Tibial nerve (tissue), 4 donors: ENCODE data around the gene DMAC1. TPM values are rescaled to one million over a fixed set of nuclear protein-coding genes. Genes with fewer than 3 reads are reported as not detected.

ENCODE experiments used
- DNase-seq, 2 donors: peaks; one replicate each; pipeline ENCODE4 v3.0.0-alpha.2; 2019; ENCODE audit warnings: low spot score in 2 of 2
- H3K27ac ChIP-seq, 4 donors: fragments of 200-600 bp; sonication (generic) in 3 of 4; one replicate each; pipeline ENCODE4 v1.5.1; 2017 to 2019; ENCODE audit warnings: mild to moderate bottlenecking in 1 of 4
- H3K27me3 ChIP-seq, 2 donors: fragments of 200-600 bp; sonication (generic) in 1 of 2; one replicate each; pipeline versions ENCODE4 v1.5.1 to v1.6.0; 2017 to 2019
- H3K36me3 ChIP-seq, 3 donors: fragments of 200-600 bp; sonication (generic); one replicate each; pipeline ENCODE4 v1.5.1; 2018 to 2019
- H3K4me1 ChIP-seq, 4 donors: fragments of 200-600 bp; sonication (generic) in 3 of 4; one replicate each; pipeline ENCODE4 v1.5.1; 2017 to 2019
- H3K4me3 ChIP-seq, 4 donors: fragments of 200-600 bp; sonication (generic) in 3 of 4; one replicate each; pipeline ENCODE4 v1.5.1; 2017 to 2019; ENCODE audit warnings: mild to moderate bottlenecking in 1 of 4, moderate library complexity in 1 of 4
- H3K9me3 ChIP-seq, 4 donors: fragments of 200-600 bp; sonication (generic) in 3 of 4; one replicate each; pipeline ENCODE4 v1.5.1; 2017 to 2019
- CTCF ChIP-seq, 5 experiments: fragments of 200-600 bp in 3 of 5; fragments of 450-650 bp in 2 of 5; sonication (generic) in 3 of 5; IDR thresholded peaks; one replicate each; pipeline ENCODE4 v1.5.1; 2016 to 2019; ENCODE audit warnings: antibody characterized with exemption in 5 of 5, mild to moderate bottlenecking in 3 of 5, moderate library complexity in 2 of 5
- EP300 ChIP-seq, 2 donors: sonication (generic); formaldehyde crosslinking; IDR thresholded peaks; one replicate each; pipeline ENCODE4 v1.6.1; 2017; ENCODE audit warnings: antibody characterized with exemption in 2 of 2, mild to moderate bottlenecking in 1 of 2
- POLR2A ChIP-seq, 2 donors: fragments of 450-650 bp; IDR thresholded peaks; one replicate each; pipeline ENCODE4 v1.6.1; 2017; ENCODE audit warnings: antibody characterized with exemption in 2 of 2, mild to moderate bottlenecking in 2 of 2, moderate library complexity in 2 of 2
- WGBS, 2 donors: methylation state at CpG; one replicate each; pipeline ENCODE4 v1.1.5; 2018; 5-methylcytosine and 5-hydroxymethylcytosine counted together
- total RNA-seq, 4 donors: library from RNA; depleted of rRNA; stranded (reverse); fragments of >200 nt; gene quantifications; one replicate each; pipeline ENCODE4 v1.1.0, GENCODE V29; 2016

DMAC1 gene, protein sequence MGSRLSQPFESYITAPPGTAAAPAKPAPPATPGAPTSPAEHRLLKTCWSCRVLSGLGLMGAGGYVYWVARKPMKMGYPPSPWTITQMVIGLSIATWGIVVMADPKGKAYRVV
- total RNA-seq = 10 to 100 TPM; 15.9 to 18.0 (median 16.8) TPM

- TF ChIP-seq CTCF (IDR thresholded peaks at IDR 0.05) = no peak
- TF ChIP-seq EP300 (IDR thresholded peaks at IDR 0.05) = peak in 1 of 2 donors; percentile 82
- peak in 1 of 2 donors; percentile 38 for TF ChIP-seq POLR2A (IDR thresholded peaks at IDR 0.05)
- peaks cover 0 to 21% (median 0%) of the 10 kb centered on the region in 3 donors for H3K36me3 ChIP-seq
- peak within 1 kb of the TSS; percentile 52 to 86 (median 74) for H3K4me3 ChIP-seq
- no peaks in the 10 kb centered on the region for H3K9me3 ChIP-seq
- peak; percentile 16 to 59 for DNase-seq
- peaks cover 0 to 27% (median 6%) of the 10 kb centered on the region in 4 donors for H3K4me1 ChIP-seq
- 1% methylated on average over 44 to 45 of the region's 46 CpGs for WGBS, 2 donors
- no peaks in the 10 kb centered on the region for H3K27me3 ChIP-seq
- H3K27ac ChIP-seq = peak within 1 kb of the TSS; percentile 62 to 91 (median 82)
Measured at GRCh38 chr9:7799234-7799943, at the start of gene DMAC1. DMAC1 (minus strand) TSS chr9:7799778; CDS start chr9:7799734, 44 bp downstream.

GRCh38 chr9:7849362-7849761 is 49.8 kb upstream of the DMAC1 start:
- no peaks in the 10 kb centered on the region for H3K9me3 ChIP-seq
- H3K36me3 ChIP-seq = no peaks in the 10 kb centered on the region
- H3K4me3 ChIP-seq = no peak overlapping the region
- DNase-seq = no peak
- 81 to 93% methylated on average over 1 of the region's 1 CpG for WGBS, 2 donors
- TF ChIP-seq EP300 (IDR thresholded peaks at IDR 0.05) = no peak
- TF ChIP-seq POLR2A (IDR thresholded peaks at IDR 0.05) = no peak
- H3K27ac ChIP-seq = no peak overlapping the region
- no peaks in the 10 kb centered on the region for H3K4me1 ChIP-seq
- H3K27me3 ChIP-seq = no peaks in the 10 kb centered on the region

- DNase-seq = no peak
- no peak for TF ChIP-seq POLR2A (IDR thresholded peaks at IDR 0.05)
- no peak for TF ChIP-seq CTCF (IDR thresholded peaks at IDR 0.05)
- no peak for TF ChIP-seq EP300 (IDR thresholded peaks at IDR 0.05)
- no peaks in the 10 kb centered on the region for H3K27me3 ChIP-seq
- H3K36me3 ChIP-seq = no peaks in the 10 kb centered on the region
- WGBS, 2 donors = 90 to 93% methylated on average over 4 of the region's 4 CpGs
- no peak overlapping the region for H3K27ac ChIP-seq
- no peaks in the 10 kb centered on the region for H3K4me1 ChIP-seq
- H3K9me3 ChIP-seq = no peaks in the 10 kb centered on the region
- H3K4me3 ChIP-seq = no peak overlapping the region
Measured at GRCh38 chr9:7848498-7848897, 48.9 kb upstream of the DMAC1 start.

- 38 to 48% methylated on average over 3 of the region's 3 CpGs for WGBS, 2 donors
- no peaks in the 10 kb centered on the region for H3K4me1 ChIP-seq
- no peaks in the 10 kb centered on the region for H3K36me3 ChIP-seq
- no peak for TF ChIP-seq POLR2A (IDR thresholded peaks at IDR 0.05)
- peak in 2 of 5 experiments; percentile 19 to 22 for TF ChIP-seq CTCF (IDR thresholded peaks at IDR 0.05)
- no peak for DNase-seq
- H3K27me3 ChIP-seq = no peaks in the 10 kb centered on the region
- no peaks in the 10 kb centered on the region for H3K9me3 ChIP-seq
- H3K27ac ChIP-seq = no peak overlapping the region
- H3K4me3 ChIP-seq = no peak overlapping the region
Measured at GRCh38 chr9:7844242-7844641, 44.7 kb upstream of the DMAC1 start.

GRCh38 chr9:7841831-7842230 is 42.3 kb upstream of the DMAC1 start:
- no peaks in the 10 kb centered on the region for H3K4me1 ChIP-seq
- WGBS, 2 donors = 83 to 89% methylated on average over 1 of the region's 1 CpG
- no peak for DNase-seq
- no peaks in the 10 kb centered on the region for H3K27me3 ChIP-seq
- H3K9me3 ChIP-seq = no peaks in the 10 kb centered on the region
- H3K27ac ChIP-seq = no peak overlapping the region
- no peak overlapping the region for H3K4me3 ChIP-seq
- TF ChIP-seq POLR2A (IDR thresholded peaks at IDR 0.05) (no peak), CTCF (IDR thresholded peaks at IDR 0.05) (no peak), EP300 (IDR thresholded peaks at IDR 0.05) (no peak)
- H3K36me3 ChIP-seq = no peaks in the 10 kb centered on the region
